Right lobe of liver (tissue), 6 donors: ENCODE data around the gene APRT. TPM values are rescaled to one million over a fixed set of nuclear protein-coding genes. Genes with fewer than 3 reads are reported as not detected.
A peak's percentile ranks its signal among the peaks of the same experiment; 100 is the strongest.

Experiments
- ATAC-seq, 4 donors: fragments of 200-7000 bp; cut with Tn5 transposase; one replicate each; pipeline ENCODE4 v1.9.1; 2020; ENCODE audit warnings: mild to moderate bottlenecking in 4 of 4, moderate library complexity in 4 of 4
- DNase-seq, 3 donors: peaks; one replicate each; pipeline ENCODE4 v3.0.0-alpha.2; 2020
- H3K27ac ChIP-seq, 3 donors: fragments of 200-600 bp; one replicate each; pipeline ENCODE4 v1.8.0; 2022
- H3K27me3 ChIP-seq, 2 donors: fragments of 200-600 bp; one replicate each; pipeline ENCODE4 v1.8.0; 2022
- H3K36me3 ChIP-seq, 4 donors: fragments of 200-600 bp; sonication (generic) in 1 of 4; one replicate each; pipeline versions ENCODE4 v1.5.1 to v1.8.0; 2017 to 2022; ENCODE audit warnings: control low read depth in 1 of 4
- H3K4me1 ChIP-seq, 4 donors: fragments of 200-600 bp; sonication (generic) in 1 of 4; one replicate each; pipeline versions ENCODE4 v1.5.1 to v1.8.0; 2017 to 2022; ENCODE audit warnings: control low read depth in 1 of 4
- H3K4me3 ChIP-seq, 3 donors: fragments of 200-600 bp; one replicate each; pipeline ENCODE4 v1.8.0; 2022
- H3K9me3 ChIP-seq, 4 donors: fragments of 200-600 bp; sonication (generic) in 1 of 4; one replicate each; pipeline versions ENCODE4 v1.5.1 to v1.8.0; 2017 to 2022; ENCODE audit warnings: control low read depth in 1 of 4
- CTCF ChIP-seq, 4 donors: fragments of 200-600 bp in 3 of 4; fragments of 450-650 bp in 1 of 4; IDR thresholded peaks; one replicate each; pipeline versions ENCODE4 v1.5.1 to v1.8.0; 2016 to 2022; ENCODE audit warnings: antibody characterized with exemption in 4 of 4, mild to moderate bottlenecking in 2 of 4
- POLR2A ChIP-seq: fragments of 450-650 bp; IDR thresholded peaks from one replicate; pipeline ENCODE4 v1.6.1; 2017; ENCODE audit warnings: antibody characterized with exemption, mild to moderate bottlenecking
- WGBS: methylation state at CpG from one replicate; pipeline ENCODE4 v1.1.6; 2018; ENCODE audit warnings: low coverage, low lambda C conversion rate; ENCODE audit not compliant: insufficient coverage; ENCODE audit errors: missing lambda C conversion rate; 5-methylcytosine and 5-hydroxymethylcytosine counted together
- intact Hi-C, 2 donors: fragments of 100-400 bp; cut with DNase I; formaldehyde crosslinking; loops; one replicate each; pipeline versions ENCODE4 v1.11.2 to v1.14.1; 2022
- total RNA-seq, 6 experiments: library from RNA; depleted of rRNA in 2 of 6; stranded (reverse); fragments of >200 nt in 2 of 6; fragmentation: NEBNext Ultra II Directional in 3 of 6; extraction: Animal tissue kit (Norgen Biotek cat#: 25700) in 3 of 6; gene quantifications; one replicate each; pipeline versions ENCODE4 v1.1.0 to v1.2.4, GENCODE V29; 2016 to 2023
- donor health status: DM: no; HTN: yes; CAD: no.
- donor health status: DM: no; HTN: no; CAD: no.
- donor health status: DM: no; HTN: no; CAD: no.
- donor health status: DM: no; HTN: yes; CAD: no.
- donor health status: DM: no; HTN: yes; CAD: no.

The APRT gene
- total RNA-seq, 6 experiments from 2014 or later = 61.4 to 120 (median 74.1) TPM

DNA sequence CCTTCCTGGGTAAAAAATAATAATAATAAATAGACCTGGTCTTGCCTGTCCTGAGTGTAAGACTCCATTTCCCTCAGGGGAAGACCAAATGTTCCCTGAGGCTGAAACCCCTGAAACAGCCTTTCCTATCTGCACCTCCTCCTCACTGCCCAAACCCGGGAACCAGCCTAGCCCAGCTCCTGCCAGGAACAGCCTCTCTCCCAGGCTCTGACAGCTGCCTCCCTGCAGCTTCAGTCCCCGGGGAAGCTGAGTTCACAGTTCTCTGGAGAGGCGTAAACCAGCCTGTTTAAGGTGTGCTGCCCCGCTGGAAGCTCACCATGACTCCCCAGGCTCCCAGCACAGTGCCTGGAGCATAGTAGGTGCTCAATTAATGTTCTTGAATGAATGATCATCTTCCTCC, 15.4 kb downstream of the APRT start:
- H3K27me3 ChIP-seq = no peaks in the 10 kb centered on the region
- H3K4me1 ChIP-seq = no peaks in the 10 kb centered on the region
- no peaks in the 10 kb centered on the region for H3K36me3 ChIP-seq
- H3K27ac ChIP-seq = no peak overlapping the region
- no peak for ATAC-seq
- no peaks in the 10 kb centered on the region for H3K9me3 ChIP-seq
- no peak overlapping the region for H3K4me3 ChIP-seq
- no CpG with 5 or more reads among the region's 4 CpGs for WGBS
- TF ChIP-seq POLR2A (no peak), CTCF (IDR thresholded peaks at IDR 0.05) (no peak)
- intact Hi-C loops = no loop called here
- DNase-seq = no peak

DNA sequence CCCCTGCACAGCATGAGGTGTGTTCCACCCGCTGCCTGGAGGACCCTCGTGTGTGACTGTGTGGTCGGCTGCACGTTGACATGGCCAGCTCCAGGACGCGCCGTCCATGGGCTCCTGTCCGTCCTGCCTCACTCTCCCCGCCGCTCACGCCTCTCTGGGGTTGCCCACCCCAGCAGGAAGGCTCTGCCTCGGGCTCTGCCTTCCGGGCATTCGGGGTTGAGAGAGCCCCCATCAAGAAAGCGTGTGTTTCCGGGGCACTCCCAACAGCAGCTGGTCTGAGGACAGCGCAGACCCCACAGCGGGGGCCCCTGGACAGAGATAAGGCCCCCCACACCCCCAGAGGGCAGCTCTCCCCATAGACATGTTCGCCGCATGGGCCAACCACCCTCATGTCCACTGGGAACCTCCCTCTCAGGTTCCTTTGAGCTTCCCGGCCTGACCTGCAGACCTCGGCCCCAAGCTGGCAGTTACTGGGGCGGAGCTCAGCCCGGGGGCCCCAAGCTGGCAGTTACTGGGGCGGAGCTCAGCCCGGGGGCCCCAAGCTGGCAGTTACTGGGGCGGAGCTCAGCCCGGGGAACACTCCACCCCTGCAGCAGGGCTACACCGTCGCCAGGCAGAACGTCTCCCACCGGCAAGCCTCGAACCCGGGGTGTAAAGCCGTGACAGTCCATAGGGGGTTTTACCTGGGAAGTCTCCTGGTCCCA, 18.3 kb downstream of the APRT start:
- no peaks in the 10 kb centered on the region for H3K36me3 ChIP-seq
- ATAC-seq = peak in 1 of 4 donors; percentile 4
- H3K9me3 ChIP-seq = no peaks in the 10 kb centered on the region
- H3K27ac ChIP-seq = no peak overlapping the region
- peaks cover 0 to 1% (median 0%) of the 10 kb centered on the region in 4 donors for H3K4me1 ChIP-seq
- TF ChIP-seq POLR2A (no peak), CTCF (IDR thresholded peaks at IDR 0.05) (no peak)
- 60% methylated on average over 1 of the region's 35 CpGs for WGBS
- DNase-seq = peak in 1 of 3 donors; percentile 55
- no peak overlapping the region for H3K4me3 ChIP-seq
- intact Hi-C loops = no loop called here
- H3K27me3 ChIP-seq = no peaks in the 10 kb centered on the region

GRCh38 chr16:88792668-88793250, 19.0 kb downstream of the APRT start:
- no peaks in the 10 kb centered on the region for H3K36me3 ChIP-seq
- DNase-seq (peak in 1 of 3 donors; percentile 56), ATAC-seq (peak in 1 of 4 donors; percentile 8)
- H3K27ac ChIP-seq = no peak overlapping the region
- no peak for TF ChIP-seq CTCF (IDR thresholded peaks at IDR 0.05)
- TF ChIP-seq POLR2A = no peak
- no peaks in the 10 kb centered on the region for H3K9me3 ChIP-seq
- H3K27me3 ChIP-seq = no peaks in the 10 kb centered on the region
- peaks cover 0 to 7% (median 0%) of the 10 kb centered on the region in 4 donors for H3K4me1 ChIP-seq
- no peak overlapping the region for H3K4me3 ChIP-seq
- 64% methylated on average over 3 of the region's 12 CpGs for WGBS
- intact Hi-C loops = no loop called here

DNA sequence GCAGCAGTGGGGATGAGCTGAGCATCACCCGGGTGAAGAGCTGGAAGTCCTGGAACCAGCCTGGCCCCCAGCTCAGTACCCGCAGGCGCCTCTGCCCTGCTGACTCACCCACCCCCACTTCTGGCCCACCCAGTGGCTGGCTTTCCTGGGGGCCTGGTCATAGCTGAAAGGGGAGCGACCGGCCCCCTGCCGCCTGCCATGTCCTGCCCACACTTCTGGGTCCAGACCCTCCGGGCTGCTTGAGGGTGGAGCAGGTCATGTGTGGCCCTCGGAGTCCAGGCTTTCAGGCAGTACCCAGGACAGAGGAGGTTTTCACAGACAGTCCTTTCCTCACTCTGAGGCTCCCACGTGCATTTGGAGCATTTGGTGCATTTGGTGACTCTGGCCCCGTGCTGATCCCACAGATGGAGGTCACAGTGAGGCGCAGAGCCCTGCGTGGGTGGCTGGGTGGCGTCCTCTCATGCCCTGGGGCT, 19.6 kb downstream of the APRT start:
- H3K4me3 ChIP-seq = no peak overlapping the region
- DNase-seq = no peak
- WGBS = 60% methylated on average over 2 of the region's 13 CpGs
- no peaks in the 10 kb centered on the region for H3K36me3 ChIP-seq
- no peak for TF ChIP-seq POLR2A
- no peak for TF ChIP-seq CTCF (IDR thresholded peaks at IDR 0.05)
- ATAC-seq = no peak
- H3K4me1 ChIP-seq = peaks cover 0 to 14% (median 2%) of the 10 kb centered on the region in 4 donors
- no peaks in the 10 kb centered on the region for H3K27me3 ChIP-seq
- H3K27ac ChIP-seq = no peak overlapping the region
- no peaks in the 10 kb centered on the region for H3K9me3 ChIP-seq
- intact Hi-C loops = no loop called here
